ENCODE data around the gene GBX2. TPM values are rescaled to one million over a fixed set of nuclear protein-coding genes. Genes with fewer than 3 reads are reported as not detected.

GBX2 gene
- total RNA-seq, 2 experiments from 2014 or later = not detected

DNA sequence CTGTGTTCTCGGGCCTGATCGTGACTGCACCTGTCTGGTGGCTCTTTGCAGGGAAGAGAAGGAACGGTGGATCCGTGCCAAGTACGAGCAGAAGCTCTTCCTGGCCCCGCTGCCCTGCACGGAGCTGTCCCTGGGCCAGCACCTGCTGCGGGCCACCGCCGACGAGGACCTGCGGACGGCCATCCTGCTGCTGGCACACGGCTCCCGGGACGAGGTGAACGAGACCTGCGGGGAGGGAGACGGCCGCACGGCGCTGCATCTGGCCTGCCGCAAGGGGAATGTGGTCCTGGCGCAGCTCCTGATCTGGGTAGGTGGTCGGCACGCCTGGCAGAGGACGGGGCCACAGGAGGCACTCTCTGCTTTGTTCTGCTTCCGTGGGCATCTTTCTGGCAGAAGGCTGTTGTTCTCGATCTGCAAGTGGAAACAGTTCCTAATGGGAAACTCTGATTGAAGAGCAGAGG, 48.0 kb downstream of the GBX2 start:
- H3K9me3 Mint-ChIP-seq = no peaks in the 10 kb centered on the region
- CTCF ChIA-PET = no interaction called here

DNA sequence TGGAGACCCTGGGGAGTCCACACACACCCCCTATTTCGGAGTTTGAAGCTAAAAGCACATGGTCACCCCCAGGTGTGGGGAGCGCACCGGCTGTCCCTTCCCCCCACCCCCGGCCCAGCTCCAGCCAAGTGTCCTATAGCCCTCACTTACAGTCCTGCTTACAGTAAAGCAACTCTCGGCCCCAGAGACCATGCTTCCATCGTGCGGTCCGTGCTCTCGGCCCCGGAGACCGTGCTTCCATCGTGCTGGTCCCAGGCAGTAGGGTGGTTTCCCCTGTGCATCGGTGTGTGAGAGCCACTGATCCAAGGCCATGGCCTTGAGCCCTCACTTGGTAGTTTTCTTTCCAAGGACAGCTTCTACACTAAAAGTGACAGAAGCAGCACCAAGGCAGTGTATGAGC, 48.7 kb downstream of the GBX2 start:
- Mint-ChIP-seq H3K9me3 (no peaks in the 10 kb centered on the region), H3K4me1 (ENCODE audit: low read depth) (no peaks in the 10 kb centered on the region), H3K27me3 (peaks cover 40% of the 10 kb centered on the region), H3K27ac (no peak overlapping the region), H3K4me3 (no peak overlapping the region), H3K36me3 (ENCODE audit: low read depth) (no peaks in the 10 kb centered on the region)
- Histone ChIP-seq H3K4me3 (ENCODE audit: low read length) (no peak overlapping the region), H3K27me3 (ENCODE audit: control insufficient read depth in 1 of 2, insufficient read depth in 2 of 2, low read length in 2 of 2) (peaks cover 5 to 6% of the 10 kb centered on the region in 2 experiments), H3K4me1 (ENCODE audit: insufficient read depth, low read length) (no peaks in the 10 kb centered on the region), H3K27ac (ENCODE audit: low read depth in 1 of 2, low read length in 2 of 2) (no peak overlapping the region), H3K9me3 (ENCODE audit: control insufficient read depth in 1 of 2, insufficient read depth in 1 of 2, low read length in 2 of 2) (peaks cover 0 to 5% of the 10 kb centered on the region in 2 experiments), H3K36me3 (ENCODE audit: insufficient read depth, low read length) (no peaks in the 10 kb centered on the region)
- DNase-seq = no peak
- no peak for ATAC-seq (ENCODE audit: poor library complexity)
- CTCF ChIA-PET = no interaction called here
- intact Hi-C loops (cut with DNase I, micrococcal nuclease) = no loop called here
- TF ChIP-seq, protein P1, sequence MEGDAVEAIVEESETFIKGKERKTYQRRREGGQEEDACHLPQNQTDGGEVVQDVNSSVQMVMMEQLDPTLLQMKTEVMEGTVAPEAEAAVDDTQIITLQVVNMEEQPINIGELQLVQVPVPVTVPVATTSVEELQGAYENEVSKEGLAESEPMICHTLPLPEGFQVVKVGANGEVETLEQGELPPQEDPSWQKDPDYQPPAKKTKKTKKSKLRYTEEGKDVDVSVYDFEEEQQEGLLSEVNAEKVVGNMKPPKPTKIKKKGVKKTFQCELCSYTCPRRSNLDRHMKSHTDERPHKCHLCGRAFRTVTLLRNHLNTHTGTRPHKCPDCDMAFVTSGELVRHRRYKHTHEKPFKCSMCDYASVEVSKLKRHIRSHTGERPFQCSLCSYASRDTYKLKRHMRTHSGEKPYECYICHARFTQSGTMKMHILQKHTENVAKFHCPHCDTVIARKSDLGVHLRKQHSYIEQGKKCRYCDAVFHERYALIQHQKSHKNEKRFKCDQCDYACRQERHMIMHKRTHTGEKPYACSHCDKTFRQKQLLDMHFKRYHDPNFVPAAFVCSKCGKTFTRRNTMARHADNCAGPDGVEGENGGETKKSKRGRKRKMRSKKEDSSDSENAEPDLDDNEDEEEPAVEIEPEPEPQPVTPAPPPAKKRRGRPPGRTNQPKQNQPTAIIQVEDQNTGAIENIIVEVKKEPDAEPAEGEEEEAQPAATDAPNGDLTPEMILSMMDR (IDR thresholded peaks at IDR 0.05) = no peak
- POLR2A ChIA-PET = no interaction called here

More for the DNA sequence above, 48.0 kb downstream of the GBX2 start:
- no peak for ATAC-seq (ENCODE audit: poor library complexity)
- TF ChIP-seq, protein P1 (IDR thresholded peaks at IDR 0.05) = no peak
- no peaks in the 10 kb centered on the region for H3K36me3 ChIP-seq (ENCODE audit: insufficient read depth, low read length)
- Mint-ChIP-seq H3K4me3 (no peak overlapping the region), H3K4me1 (ENCODE audit: low read depth) (no peaks in the 10 kb centered on the region), H3K36me3 (ENCODE audit: low read depth) (no peaks in the 10 kb centered on the region), H3K27me3 (peaks cover 40% of the 10 kb centered on the region), H3K27ac (no peak overlapping the region)
- intact Hi-C loops (cut with DNase I, micrococcal nuclease) = no loop called here
- no peak for DNase-seq
- peaks cover 0 to 5% of the 10 kb centered on the region in 2 experiments for H3K9me3 ChIP-seq (ENCODE audit: control insufficient read depth in 1 of 2, insufficient read depth in 1 of 2, low read length in 2 of 2)
- no peak overlapping the region for H3K4me3 ChIP-seq (ENCODE audit: low read length)
- H3K4me1 ChIP-seq (ENCODE audit: insufficient read depth, low read length) = no peaks in the 10 kb centered on the region
- POLR2A ChIA-PET = no interaction called here
- no peak overlapping the region for H3K27ac ChIP-seq (ENCODE audit: low read depth in 1 of 2, low read length in 2 of 2)
- peaks cover 5 to 6% of the 10 kb centered on the region in 2 experiments for H3K27me3 ChIP-seq (ENCODE audit: control insufficient read depth in 1 of 2, insufficient read depth in 2 of 2, low read length in 2 of 2)

DNA sequence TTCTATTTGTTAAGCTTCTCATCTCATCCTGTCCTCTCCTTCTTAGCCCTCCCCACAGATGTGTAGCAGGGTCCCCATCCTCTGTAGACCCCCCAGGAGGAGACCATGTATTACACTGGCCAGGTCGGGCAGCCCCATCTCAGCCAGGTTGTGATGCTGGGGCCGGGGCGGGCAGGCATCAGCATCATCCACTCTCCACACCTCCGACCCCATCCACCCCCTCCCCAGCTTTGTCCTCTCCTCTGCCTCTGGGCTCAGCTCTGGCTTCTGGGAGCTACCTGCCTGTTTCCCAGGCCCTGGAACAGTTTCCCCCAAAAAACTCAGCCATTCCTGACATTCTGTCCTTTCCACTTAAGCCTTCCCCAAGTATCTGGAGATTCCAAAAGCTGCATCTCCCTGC, 49.2 kb downstream of the GBX2 start:
- Mint-ChIP-seq H3K27ac (no peak overlapping the region), H3K4me3 (no peak overlapping the region), H3K4me1 (ENCODE audit: low read depth) (no peaks in the 10 kb centered on the region), H3K9me3 (no peaks in the 10 kb centered on the region), H3K27me3 (peaks cover 40% of the 10 kb centered on the region), H3K36me3 (ENCODE audit: low read depth) (no peaks in the 10 kb centered on the region)
- POLR2A ChIA-PET = no interaction called here
- no peaks in the 10 kb centered on the region for H3K4me1 ChIP-seq (ENCODE audit: insufficient read depth, low read length)
- TF ChIP-seq, protein P1 (IDR thresholded peaks at IDR 0.05) = no peak
- intact Hi-C loops (cut with DNase I, micrococcal nuclease) = no loop called here
- H3K36me3 ChIP-seq (ENCODE audit: insufficient read depth, low read length) = no peaks in the 10 kb centered on the region
- no peak overlapping the region for H3K4me3 ChIP-seq (ENCODE audit: low read length)
- H3K9me3 ChIP-seq (ENCODE audit: control insufficient read depth in 1 of 2, insufficient read depth in 1 of 2, low read length in 2 of 2) = peaks cover 0 to 5% of the 10 kb centered on the region in 2 experiments
- CTCF ChIA-PET = no interaction called here
- DNase-seq = no peak
- H3K27ac ChIP-seq (ENCODE audit: low read depth in 1 of 2, low read length in 2 of 2) = no peak overlapping the region
- peaks cover 5 to 6% of the 10 kb centered on the region in 2 experiments for H3K27me3 ChIP-seq (ENCODE audit: control insufficient read depth in 1 of 2, insufficient read depth in 2 of 2, low read length in 2 of 2)
- ATAC-seq (ENCODE audit: poor library complexity) = no peak
